SH-SY5Y (cell line): ENCODE data around the gene KCNK6.

Experiments
- GATA2 ChIP-seq: IDR thresholded peaks from 2 replicates; pipeline ENCODE4 v1.6.1; 2011; ENCODE audit warnings: mild to moderate bottlenecking, low read depth, low read length
- GATA3 ChIP-seq: IDR thresholded peaks from 2 replicates; pipeline ENCODE4 v1.6.1; 2011; ENCODE audit warnings: low read depth, mild to moderate bottlenecking, low read length, moderate library complexity

DNA sequence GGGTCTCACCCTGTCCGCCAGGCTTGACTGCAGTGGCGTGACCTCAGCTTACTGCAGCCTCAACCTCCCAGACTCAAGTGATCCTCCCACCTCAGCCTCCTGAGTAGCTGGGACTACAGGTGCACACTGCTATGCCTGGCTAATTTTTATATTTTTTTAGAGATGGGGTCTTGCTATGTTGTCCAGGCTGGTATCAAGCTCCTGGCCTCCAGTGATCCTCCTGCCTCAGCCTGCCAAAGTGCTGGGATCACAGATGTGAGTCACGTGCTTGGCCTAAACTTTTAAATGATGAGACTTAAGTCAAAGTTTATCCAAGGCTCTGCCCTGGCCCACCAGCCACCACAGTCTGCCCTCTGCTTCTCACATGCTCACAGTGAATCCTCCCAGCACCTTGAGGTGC is 13.4 kb upstream of the KCNK6 start:
- TF ChIP-seq GATA3 (no peak), GATA2 (no peak)
